HG03469 (cell line): ENCODE measurements around the gene LARGE1.

ENCODE experiments used
- ATAC-seq: cut with Tn5 transposase; IDR thresholded peaks from one replicate; pipeline ENCODE4 v1.9.1; 2021; ENCODE audit warnings: mild to moderate bottlenecking, moderate library complexity, moderate number of reproducible peaks; ENCODE audit not compliant: unreplicated experiment

LARGE1 gene

GRCh38 chr22:33741025-33741424, 179.3 kb downstream of the LARGE1 start:
- no peak for ATAC-seq

- no peak for ATAC-seq
These were observed 180.8 kb downstream of the LARGE1 start for GRCh38 chr22:33739516-33739915.

- ATAC-seq = no peak
These were observed 182.6 kb downstream of the LARGE1 start for GRCh38 chr22:33737662-33738061.

GRCh38 chr22:33735978-33736377, 184.3 kb downstream of the LARGE1 start:
- no peak for ATAC-seq

DNA sequence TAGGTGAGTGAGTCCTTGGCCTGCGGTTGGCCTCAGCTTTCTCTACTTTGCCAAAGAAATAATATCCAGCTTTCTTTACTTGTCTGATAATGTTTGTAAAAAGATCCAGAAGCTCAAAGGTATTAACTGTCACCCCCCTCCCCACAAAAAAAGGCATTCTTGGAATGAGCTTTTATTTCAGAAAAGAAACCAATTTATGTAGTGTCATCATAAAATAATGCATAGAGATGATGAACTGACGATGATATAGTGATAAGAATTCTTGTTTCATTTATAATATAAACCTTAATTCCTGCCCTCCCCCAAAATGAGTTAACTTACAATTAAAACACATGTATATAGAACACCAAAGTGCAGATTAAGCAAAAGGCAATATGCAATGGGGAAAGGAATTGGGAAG, 191.4 kb downstream of the LARGE1 start:
- no peak for ATAC-seq

DNA sequence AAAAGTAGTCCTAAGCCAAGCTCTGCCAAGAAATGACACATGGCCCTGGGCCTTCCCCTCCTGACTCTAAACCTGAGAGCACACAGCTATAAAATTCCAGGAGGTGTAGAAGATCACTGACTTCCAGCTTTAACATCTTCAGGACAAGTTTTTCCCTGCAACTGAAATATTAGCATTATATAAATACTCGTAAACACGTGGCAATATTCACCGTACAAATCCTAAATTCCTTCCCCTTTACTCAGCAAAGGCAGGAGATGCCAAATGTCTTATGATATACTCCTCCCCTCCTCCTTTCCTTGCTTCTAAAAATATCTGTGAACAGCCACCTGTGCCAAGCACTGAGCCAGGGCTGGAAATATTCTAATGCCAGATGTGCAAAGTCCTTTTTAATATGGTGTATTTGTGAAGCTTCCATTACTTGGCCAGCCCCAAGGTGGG, 194.0 kb downstream of the LARGE1 start:
- no peak for ATAC-seq

DNA sequence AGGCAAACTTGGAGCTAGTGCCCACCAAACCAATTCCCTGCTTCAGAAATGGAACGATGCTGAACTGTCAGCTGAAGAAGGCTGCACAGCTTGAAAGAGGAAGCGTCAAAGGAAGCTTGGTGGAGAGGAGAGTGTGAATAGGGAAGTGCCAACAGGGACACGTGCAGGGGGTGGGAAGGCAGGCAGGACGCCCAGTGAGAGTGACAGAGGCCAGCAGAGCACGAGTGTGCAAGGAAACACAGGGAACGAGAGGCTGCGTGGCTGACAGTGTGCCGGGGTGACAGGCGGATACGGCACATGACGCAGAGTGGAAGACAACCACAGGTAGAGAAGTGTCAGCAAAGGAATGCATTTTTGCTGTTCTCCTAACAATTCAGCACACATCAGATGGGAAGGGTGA, 196.4 kb downstream of the LARGE1 start:
- ATAC-seq = no peak

GRCh38 chr22:33722816-33723215, 197.5 kb downstream of the LARGE1 start:
- no peak for ATAC-seq

GRCh38 chr22:33720166-33720878, 200.0 kb downstream of the LARGE1 start:
- ATAC-seq = no peak

DNA sequence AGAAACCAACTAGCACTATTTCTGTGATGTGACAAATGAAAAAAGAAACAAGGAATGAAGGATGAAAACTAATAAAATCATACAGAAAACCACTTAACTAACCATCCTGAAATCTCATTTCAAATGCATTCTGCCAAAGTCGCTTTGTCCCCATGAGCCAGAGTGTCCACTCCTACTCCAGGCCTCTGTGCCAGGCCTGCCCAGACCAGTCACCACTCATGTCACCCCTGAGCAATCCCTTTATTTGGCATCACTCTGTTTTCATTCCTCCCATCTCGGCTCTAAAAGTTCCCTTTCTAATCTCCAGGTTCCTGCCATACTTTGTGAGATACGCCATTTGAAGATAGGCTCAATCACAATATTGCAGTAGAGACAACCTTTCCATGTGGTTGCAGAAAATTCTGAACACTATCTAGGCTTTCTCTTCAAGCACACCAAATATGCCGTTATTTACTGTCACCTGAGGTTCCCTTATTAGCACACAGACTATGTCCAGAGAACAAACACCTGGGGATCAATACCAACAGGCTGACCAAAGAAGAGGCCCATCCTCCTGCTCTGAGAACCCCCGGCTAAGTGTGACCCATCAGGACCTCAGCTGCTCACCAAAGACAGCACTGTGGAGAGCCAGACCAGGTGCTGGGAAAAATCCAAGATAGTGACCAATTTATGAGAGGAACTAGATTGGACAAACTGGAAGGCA, 202.4 kb downstream of the LARGE1 start:
- no peak for ATAC-seq

DNA sequence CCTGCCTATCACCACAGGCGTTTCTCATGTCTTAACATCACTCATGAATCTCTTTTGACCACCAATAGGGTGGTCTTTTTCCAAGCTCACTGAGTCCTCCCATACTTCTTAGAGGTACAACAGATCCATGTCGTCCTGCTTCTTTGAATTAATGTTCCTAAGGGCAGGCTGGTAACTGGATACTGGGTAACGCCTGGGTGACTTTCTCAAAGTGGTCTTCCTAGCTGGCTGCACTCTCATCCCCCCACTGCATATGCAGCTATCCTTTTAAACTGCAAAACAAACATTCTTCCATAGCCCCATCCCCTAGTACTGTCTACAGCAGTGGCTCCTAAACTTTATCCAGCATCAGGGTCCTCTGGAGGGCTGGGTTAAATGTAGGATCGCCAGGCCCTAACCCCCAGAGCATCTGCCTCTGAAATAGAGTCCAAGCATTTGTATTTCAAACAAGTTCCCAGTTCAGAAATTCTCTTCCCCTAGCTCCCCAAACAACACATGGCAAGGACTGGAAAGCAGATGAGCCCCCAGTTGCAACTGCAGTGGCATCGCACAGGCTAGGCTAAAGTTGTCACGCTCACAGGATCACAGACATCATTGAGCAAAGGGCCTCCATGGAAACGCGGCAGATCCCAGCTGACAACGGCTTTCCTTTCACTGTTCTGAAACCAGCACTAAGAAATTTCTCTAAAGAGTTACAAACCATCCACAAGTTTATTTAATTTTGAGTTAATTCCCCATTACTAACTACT, 204.9 kb downstream of the LARGE1 start:
- ATAC-seq = no peak

DNA sequence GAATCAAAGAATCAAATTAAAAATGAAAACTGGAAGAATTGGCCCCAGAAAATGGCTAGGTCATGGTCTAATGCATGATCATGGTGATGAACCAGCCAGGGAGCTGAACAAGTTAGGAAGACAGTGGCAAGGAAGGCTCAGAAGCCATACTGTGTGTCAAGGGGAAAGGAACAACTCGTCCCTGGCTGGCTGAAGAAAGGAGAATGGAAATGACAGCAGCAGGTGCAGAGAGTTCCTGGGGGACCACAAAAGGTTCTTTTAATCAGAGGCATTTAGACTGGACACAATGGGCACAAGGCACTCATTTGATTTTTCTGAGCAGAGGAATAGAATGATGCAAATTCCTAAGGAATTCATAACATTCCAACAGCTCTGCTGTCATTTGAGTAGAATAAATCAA, 209.9 kb downstream of the LARGE1 start:
- no peak for ATAC-seq

DNA sequence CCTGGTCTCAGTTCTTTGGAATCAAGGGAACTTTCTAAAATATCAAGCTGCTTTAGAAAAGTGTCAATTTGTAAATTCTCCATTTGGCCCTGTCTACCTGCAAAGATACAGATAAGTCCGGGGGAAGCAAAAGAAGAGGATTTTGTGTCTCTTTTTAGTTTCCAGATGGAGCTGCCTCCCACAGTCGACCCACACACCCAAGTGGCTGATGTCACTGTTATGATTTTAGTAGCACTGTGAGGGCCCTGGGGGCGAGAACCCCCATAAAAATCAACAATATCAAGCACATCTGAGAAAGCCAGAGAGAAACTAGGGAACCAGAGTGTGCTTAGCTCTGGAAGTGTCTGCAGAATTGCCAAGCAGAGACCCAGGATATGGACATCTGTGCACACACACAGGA, 212.7 kb downstream of the LARGE1 start:
- ATAC-seq = no peak

- ATAC-seq = no peak
These were observed 214.2 kb downstream of the LARGE1 start for GRCh38 chr22:33706100-33706499.

- no peak for ATAC-seq
These were observed 221.1 kb downstream of the LARGE1 start for GRCh38 chr22:33699176-33699575.

GRCh38 chr22:33697640-33698039, 222.6 kb downstream of the LARGE1 start:
- no peak for ATAC-seq

- no peak for ATAC-seq
These were observed 229.1 kb downstream of the LARGE1 start for GRCh38 chr22:33691057-33691630.

- ATAC-seq = no peak
These were observed 231.4 kb downstream of the LARGE1 start for GRCh38 chr22:33688903-33689302.

DNA sequence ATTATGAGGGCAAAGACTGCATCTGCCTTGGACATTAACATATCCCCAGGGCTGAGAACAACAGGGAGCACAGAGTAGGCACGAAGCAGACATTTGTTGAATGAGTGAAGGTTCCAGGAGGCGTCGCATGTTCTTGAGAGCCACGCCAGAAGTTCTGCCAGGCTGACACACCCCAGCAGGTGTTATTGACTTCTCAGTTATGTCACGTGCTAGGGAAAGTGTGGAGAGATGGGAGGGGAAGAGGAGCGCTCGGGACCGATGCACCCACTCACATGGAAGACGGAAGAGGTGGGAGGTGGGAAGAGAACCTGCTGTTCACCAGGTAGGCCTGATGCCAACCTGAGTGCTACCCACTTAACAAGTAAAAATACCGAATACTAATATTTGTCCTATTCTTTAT, 232.8 kb downstream of the LARGE1 start:
- ATAC-seq = no peak

DNA sequence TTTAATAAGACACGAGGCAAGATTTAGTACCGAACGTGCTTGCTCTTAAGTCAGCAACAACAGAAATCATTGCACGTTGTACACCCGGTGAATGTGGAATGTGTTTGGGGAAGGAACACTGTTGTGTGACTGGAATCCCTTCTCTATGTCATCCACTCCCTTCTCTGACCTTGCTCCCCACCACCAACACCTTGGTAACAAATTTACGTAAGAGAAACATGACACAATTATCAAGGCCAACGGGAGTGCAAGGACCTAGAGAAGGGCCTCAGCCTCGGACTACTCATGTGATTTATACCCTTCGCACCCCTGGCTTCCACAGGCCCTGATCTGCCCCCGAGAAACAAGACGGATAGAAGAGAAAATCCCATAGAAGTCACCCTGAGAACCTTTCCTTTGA, 236.2 kb downstream of the LARGE1 start:
- no peak for ATAC-seq

- ATAC-seq = no peak
These were observed 237.3 kb downstream of the LARGE1 start for GRCh38 chr22:33682927-33683326.
